PC-9 (cell line): ENCODE results near the gene IL17RE.

Experiments
- CTCF ChIP-seq: fragments of 200-600 bp; sonication (generic); conservative IDR thresholded peaks from 2 replicates; pipeline ENCODE4 v1.6.1; 2017; ENCODE audit warnings: mixed run types, antibody characterized with exemption, mild to moderate bottlenecking, moderate library complexity
- EZH2 ChIP-seq: fragments of 200-600 bp; sonication (generic); IDR thresholded peaks from 2 replicates; pipeline ENCODE4 v1.8.0; 2017; ENCODE audit warnings: antibody characterized with exemption, low read depth

- TF ChIP-seq CTCF (no peak), EZH2 (no peak)
These were observed 41.6 kb downstream of the IL17RE start for GRCh38 chr3:9944271-9944670.
